Nephron (organoid): Measurements from ENCODE around the gene PAGR1.
"Not testable (repeated sequence)": the region's sequence is repeated elsewhere in the genome, so short reads cannot be mapped to it uniquely, and the experiment has no call there.

Experiments used
- H3K27ac Mint-ChIP-seq, 3 experiments: 2 replicates each; pipeline ENCODE4 v1.8.0; 2020; ENCODE audit warnings: mixed read lengths in 3 of 3, mild to moderate bottlenecking in 2 of 3, moderate library complexity in 1 of 3
- H3K27me3 Mint-ChIP-seq: 2 replicates; pipeline ENCODE4 v1.8.0; 2021; ENCODE audit warnings: low read depth, mild to moderate bottlenecking, moderate library complexity, mixed read lengths
- H3K36me3 Mint-ChIP-seq: 2 replicates; pipeline ENCODE4 v1.8.0; 2020; ENCODE audit warnings: low read depth, mixed read lengths
- H3K4me1 Mint-ChIP-seq: 2 replicates; pipeline ENCODE4 v1.8.0; 2020; ENCODE audit warnings: mixed read lengths
- H3K4me3 Mint-ChIP-seq, 3 experiments: 2 replicates each; pipeline ENCODE4 v1.8.0; 2020; ENCODE audit warnings: mild to moderate bottlenecking in 3 of 3, mixed read lengths in 3 of 3, moderate library complexity in 2 of 3
- H3K9me3 Mint-ChIP-seq: 2 replicates; pipeline ENCODE4 v1.8.0; 2020; ENCODE audit warnings: mixed read lengths
- TF ChIP-seq, protein P1 (sequence below), 3 experiments: fragments of 200-600 bp; sonication (generic); IDR thresholded peaks; one replicate each; pipeline ENCODE4 v1.5.0; 2021; ENCODE audit warnings: antibody characterized with exemption in 3 of 3; ENCODE audit not compliant: unreplicated experiment in 3 of 3

PAGR1 gene

DNA sequence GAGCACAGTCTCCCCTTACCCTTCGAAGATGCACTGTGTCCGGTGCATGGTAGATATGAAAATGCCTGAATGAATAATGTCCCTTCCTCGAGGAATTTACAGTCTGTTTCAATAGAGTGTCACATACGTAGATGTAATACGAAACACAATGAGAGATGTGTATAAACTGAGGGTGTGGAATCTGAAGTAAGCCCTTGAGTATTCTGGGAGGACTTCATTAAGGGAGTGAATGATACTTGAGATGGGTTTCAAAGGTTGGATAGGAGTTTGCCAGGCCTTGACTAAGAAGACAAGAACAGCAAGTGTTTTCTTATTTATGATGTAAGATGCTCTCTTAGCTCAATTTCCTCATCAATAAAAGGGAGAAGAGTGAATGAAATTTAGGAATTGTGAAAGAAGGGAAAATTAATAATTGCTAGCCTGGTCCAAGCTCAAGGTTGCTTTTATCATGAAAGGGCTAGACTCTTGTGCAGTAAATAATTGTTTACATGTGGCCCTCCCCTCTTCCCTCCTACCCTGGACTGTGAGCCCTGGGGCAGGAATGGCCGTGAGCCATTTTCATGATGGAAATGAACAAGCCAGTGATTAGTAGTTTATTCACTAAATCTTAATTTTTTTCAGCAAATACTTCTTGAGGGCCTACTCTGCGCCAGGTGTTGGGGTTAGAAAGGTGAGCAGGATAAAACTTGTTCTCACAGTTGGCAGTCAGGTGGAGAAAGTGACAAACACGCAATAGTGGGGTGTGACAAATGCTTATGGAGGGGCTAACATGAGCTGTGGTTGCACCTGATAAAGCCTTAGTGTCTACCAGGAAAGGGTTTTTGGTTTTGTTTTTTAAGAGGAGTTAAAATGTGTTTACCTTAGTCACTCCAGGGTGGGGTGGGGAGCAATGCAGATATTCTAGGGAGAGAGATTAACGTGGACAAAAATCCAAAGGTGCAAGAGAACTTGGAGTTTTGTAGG lies 23.8 kb upstream of the PAGR1 start:
- H3K4me1 Mint-ChIP-seq: peaks cover 32% of the 10 kb centered on the region
- H3K27me3 Mint-ChIP-seq: no peaks in the 10 kb centered on the region
- H3K27ac Mint-ChIP-seq: peak overlapping the region; percentile 99 to 100 (median 99)
- H3K4me3 Mint-ChIP-seq: peak overlapping the region; percentile 97 to 99 (median 98)
- no peaks in the 10 kb centered on the region for H3K9me3 Mint-ChIP-seq
- H3K36me3 Mint-ChIP-seq: peaks cover 19% of the 10 kb centered on the region
- TF ChIP-seq, protein P1, sequence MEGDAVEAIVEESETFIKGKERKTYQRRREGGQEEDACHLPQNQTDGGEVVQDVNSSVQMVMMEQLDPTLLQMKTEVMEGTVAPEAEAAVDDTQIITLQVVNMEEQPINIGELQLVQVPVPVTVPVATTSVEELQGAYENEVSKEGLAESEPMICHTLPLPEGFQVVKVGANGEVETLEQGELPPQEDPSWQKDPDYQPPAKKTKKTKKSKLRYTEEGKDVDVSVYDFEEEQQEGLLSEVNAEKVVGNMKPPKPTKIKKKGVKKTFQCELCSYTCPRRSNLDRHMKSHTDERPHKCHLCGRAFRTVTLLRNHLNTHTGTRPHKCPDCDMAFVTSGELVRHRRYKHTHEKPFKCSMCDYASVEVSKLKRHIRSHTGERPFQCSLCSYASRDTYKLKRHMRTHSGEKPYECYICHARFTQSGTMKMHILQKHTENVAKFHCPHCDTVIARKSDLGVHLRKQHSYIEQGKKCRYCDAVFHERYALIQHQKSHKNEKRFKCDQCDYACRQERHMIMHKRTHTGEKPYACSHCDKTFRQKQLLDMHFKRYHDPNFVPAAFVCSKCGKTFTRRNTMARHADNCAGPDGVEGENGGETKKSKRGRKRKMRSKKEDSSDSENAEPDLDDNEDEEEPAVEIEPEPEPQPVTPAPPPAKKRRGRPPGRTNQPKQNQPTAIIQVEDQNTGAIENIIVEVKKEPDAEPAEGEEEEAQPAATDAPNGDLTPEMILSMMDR (IDR thresholded peaks at IDR 0.05; ENCODE audit: unreplicated experiment in 3 of 3): no peak

DNA sequence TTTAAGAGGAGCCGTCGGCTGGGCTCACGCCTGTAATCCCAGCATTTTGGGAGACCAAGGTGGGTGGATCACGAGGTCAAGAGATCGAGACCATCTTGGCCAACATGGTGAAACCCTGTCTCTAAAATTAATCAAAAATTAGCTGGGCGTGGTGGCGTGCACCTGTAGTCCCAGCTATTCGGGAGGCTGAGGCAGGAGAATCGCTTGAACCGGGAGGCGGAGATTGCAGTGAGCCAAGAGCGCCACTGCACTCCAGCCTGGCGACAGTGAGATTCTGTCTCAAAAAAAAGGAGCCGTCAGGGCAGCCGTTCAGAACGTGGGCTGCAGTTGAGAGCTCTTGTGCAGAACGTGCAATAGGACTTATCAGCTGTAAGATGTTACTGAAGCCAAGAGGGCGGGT lies 22.8 kb upstream of the PAGR1 start:
- H3K36me3 Mint-ChIP-seq: peaks cover 29% of the 10 kb centered on the region
- H3K9me3 Mint-ChIP-seq, H3K27me3 Mint-ChIP-seq, H3K4me3 Mint-ChIP-seq: not testable (repeated sequence)
- H3K4me1 Mint-ChIP-seq: peaks cover 32% of the 10 kb centered on the region
- H3K27ac Mint-ChIP-seq: peak overlapping the region in 1 of 3 experiments; percentile 2

DNA sequence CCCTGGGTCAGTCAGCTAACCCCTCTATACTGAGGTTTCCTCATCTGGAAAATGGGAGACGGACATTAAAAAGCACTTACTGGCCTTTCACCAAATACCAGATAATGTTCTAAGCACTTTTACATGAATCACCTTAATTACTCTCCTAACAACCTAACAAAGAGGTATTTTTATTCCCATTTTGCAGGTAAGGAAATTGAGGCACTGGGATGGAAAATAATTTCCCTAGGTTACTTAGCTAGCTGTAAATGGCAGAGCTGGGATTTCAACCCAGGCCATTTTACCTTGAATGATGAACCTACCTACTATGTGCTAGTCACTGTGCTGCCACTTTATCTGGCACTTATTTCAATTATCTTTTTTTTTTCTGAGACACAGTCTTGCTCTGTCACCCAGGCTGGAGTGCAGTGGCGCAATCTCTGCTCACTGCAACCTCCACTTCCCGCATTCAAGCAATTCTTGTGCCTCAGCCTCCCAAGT lies 21.7 kb upstream of the PAGR1 start:
- H3K4me1 Mint-ChIP-seq: peaks cover 32% of the 10 kb centered on the region
- H3K9me3 Mint-ChIP-seq: no peaks in the 10 kb centered on the region
- H3K36me3 Mint-ChIP-seq: peaks cover 38% of the 10 kb centered on the region
- TF ChIP-seq, protein P1 (IDR thresholded peaks at IDR 0.05; ENCODE audit: unreplicated experiment in 3 of 3): no peak
- H3K4me3 Mint-ChIP-seq: no peak overlapping the region
- no peak overlapping the region for H3K27ac Mint-ChIP-seq
- no peaks in the 10 kb centered on the region for H3K27me3 Mint-ChIP-seq

DNA sequence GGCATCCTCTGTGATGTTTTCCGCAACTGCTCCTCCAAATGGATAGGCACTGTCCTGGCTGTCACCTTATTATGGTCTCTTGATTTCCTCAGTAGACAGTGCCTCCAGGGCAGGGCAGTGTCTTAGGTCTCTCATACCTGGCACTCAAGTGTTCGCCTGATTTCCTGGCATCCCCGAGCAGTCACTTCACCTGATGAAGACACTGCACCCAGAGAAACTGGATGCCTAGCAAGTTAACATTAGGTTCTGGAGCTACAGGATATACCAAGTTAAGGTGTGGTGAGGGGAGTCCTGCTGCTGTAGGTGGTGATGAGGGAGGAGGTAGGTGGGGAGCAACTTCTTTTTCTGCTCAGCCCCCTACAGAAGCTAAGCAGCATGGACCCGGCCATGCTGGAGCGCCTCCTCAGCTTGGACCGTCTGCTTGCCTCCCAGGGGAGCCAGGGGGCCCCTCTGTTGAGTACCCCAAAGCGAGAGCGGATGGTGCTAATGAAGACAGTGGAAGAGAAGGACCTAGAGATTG lies 13.5 kb upstream of the PAGR1 start:
- TF ChIP-seq, protein P1 (IDR thresholded peaks at IDR 0.05; ENCODE audit: unreplicated experiment in 3 of 3): no peak
- H3K36me3 Mint-ChIP-seq: peaks cover 38% of the 10 kb centered on the region

DNA sequence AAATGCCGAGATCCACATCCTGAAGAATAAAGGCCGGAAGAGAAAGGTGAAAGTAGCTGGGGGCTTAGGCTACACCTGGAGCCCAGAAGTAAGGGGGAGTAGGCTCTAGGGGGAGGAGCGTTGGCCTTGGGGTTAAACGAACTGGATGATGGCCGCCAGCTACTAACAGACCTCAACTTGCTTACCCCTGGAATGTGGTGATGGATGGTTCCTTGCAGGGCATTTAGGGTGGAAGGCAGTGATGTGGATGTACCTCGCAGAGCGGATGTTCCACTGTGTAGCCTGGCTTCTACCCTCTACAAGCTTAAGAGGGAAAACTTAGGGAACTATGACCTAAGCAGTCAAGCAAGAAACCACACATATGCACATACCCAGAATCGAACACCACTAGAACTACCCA lies 11.9 kb upstream of the PAGR1 start:
- Mint-ChIP-seq H3K36me3 (peaks cover 32% of the 10 kb centered on the region), H3K4me1 (peaks cover 50% of the 10 kb centered on the region), H3K27me3 (no peaks in the 10 kb centered on the region), H3K4me3 (peak overlapping the region; percentile 96 to 100 (median 97)), H3K27ac (peak overlapping the region; percentile 97 to 99 (median 98)), H3K9me3 (no peaks in the 10 kb centered on the region)
- TF ChIP-seq, protein P1 (IDR thresholded peaks at IDR 0.05; ENCODE audit: unreplicated experiment in 3 of 3): no peak

More for the DNA sequence above, 13.5 kb upstream of the PAGR1 start:
- H3K27me3 Mint-ChIP-seq: no peaks in the 10 kb centered on the region
- no peaks in the 10 kb centered on the region for H3K9me3 Mint-ChIP-seq
- H3K4me3 Mint-ChIP-seq: peak overlapping the region; percentile 62 to 100 (median 81)
- H3K4me1 Mint-ChIP-seq: peaks cover 35% of the 10 kb centered on the region
- H3K27ac Mint-ChIP-seq: peak overlapping the region; percentile 88 to 99 (median 98)

DNA sequence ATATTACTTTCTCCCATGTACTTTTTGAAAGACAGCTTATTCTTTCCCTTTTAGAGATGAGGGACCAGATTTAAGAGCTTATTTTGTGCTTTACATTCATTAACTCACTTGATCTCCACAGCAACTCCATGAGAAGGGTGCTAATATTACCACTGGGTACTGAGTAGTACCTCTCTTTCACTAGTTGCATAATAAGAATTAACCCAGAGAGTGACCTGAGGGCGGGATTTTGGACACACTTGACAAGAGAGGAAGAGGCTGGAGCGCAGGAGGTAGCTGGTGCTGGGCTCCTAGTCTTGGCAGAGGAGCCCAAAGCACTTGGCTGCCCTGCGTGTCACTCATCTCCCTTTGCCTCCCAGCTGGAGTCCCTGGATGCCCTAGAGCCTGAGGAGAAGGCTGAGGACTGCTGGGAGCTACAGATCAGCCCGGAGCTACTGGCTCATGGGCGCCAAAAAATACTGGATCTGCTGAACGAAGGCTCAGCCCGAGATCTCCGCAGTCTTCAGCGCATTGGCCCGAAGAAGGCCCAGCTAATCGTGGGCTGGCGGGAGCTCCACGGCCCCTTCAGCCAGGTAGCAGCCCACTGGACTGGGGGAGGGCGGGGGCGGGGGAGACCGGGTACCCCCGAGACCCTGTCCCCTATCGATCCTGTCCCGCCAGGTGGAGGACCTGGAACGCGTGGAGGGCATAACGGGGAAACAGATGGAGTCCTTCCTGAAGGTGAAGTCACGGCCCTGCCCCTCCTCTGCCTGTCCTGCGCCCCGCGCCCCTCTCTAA lies 11.3 kb upstream of the PAGR1 start:
- peaks cover 51% of the 10 kb centered on the region for H3K4me1 Mint-ChIP-seq
- TF ChIP-seq, protein P1 (IDR thresholded peaks at IDR 0.05; ENCODE audit: unreplicated experiment in 3 of 3): no peak

More for the DNA sequence above, 11.3 kb upstream of the PAGR1 start:
- Mint-ChIP-seq H3K4me3 (peak overlapping the region; percentile 96 to 100 (median 97)), H3K27me3 (no peaks in the 10 kb centered on the region), H3K9me3 (no peaks in the 10 kb centered on the region), H3K27ac (peak overlapping the region; percentile 98 to 99 (median 98)), H3K36me3 (peaks cover 30% of the 10 kb centered on the region)
